ENCODE measurements around the gene PLXNA4. TPM values are rescaled to one million over a fixed set of nuclear protein-coding genes. Genes with fewer than 3 reads are reported as not detected.

The PLXNA4 gene
- total and polyA plus RNA-seq, 2 experiments from 2014 or later = 0.08 to 0.80 TPM

- H3K4me1 ChIP-seq (ENCODE audit: insufficient read depth) = no peaks in the 10 kb centered on the region
- H3K4me2 ChIP-seq = no peak overlapping the region
- no peak overlapping the region for H3K4me3 ChIP-seq
- no peaks in the 10 kb centered on the region for H3K36me3 ChIP-seq (ENCODE audit: insufficient read depth)
- H3K4me1 Mint-ChIP-seq = peaks cover 14% of the 10 kb centered on the region; the same call in 2 of the 3 replicates
- H2AFZ ChIP-seq = peak overlapping the region; percentile 47; the same call in 1 of the 2 replicates
- H3K27me3 Mint-ChIP-seq (ENCODE audit: insufficient read depth, low read depth, poor library complexity) = peaks cover 6% of the 10 kb centered on the region
- no peak overlapping the region for H3K27ac ChIP-seq (ENCODE audit: low read depth)
- H3K27me3 ChIP-seq (ENCODE audit: insufficient read depth) = no peaks in the 10 kb centered on the region
- H3F3A ChIP-seq (replicated peaks; ENCODE audit: low read depth) = no peaks in the 10 kb centered on the region
- H3K79me2 ChIP-seq (replicated peaks; ENCODE audit: insufficient read depth) = no peaks in the 10 kb centered on the region
- H3K4me3 Mint-ChIP-seq = no peak overlapping the region
- ATAC-seq (peak; percentile 72), DNase-seq (ENCODE audit: low spot score) (peak; percentile 17)
- H3K9me2 ChIP-seq (ENCODE audit: insufficient read depth) = no peaks in the 10 kb centered on the region
- TF ChIP-seq ZNF331 (CRISPR knock-in tag; IDR thresholded peaks at IDR 0.05; ENCODE audit: low read depth) (no peak), JUNB (IDR thresholded peaks at IDR 0.05; ENCODE audit: unreplicated experiment) (no peak), CTCF (conservative IDR thresholded peaks at IDR 0.05; ENCODE audit: low read depth in 2 of 2) (no peak), ZNF462 (CRISPR knock-in tag; IDR thresholded peaks at IDR 0.05) (no peak), POLR2AphosphoS5 (IDR thresholded peaks at IDR 0.05; ENCODE audit: low read depth) (no peak), STAT1 (IDR thresholded peaks at IDR 0.05; ENCODE audit: unreplicated experiment) (no peak), ZNF114 (CRISPR knock-in tag; IDR thresholded peaks at IDR 0.05) (no peak), EZH2phosphoT487 (IDR thresholded peaks at IDR 0.05; ENCODE audit: unreplicated experiment) (no peak), CREB1 (CRISPR knock-in tag; IDR thresholded peaks at IDR 0.05; ENCODE audit: low read depth) (no peak), ETS1 (IDR thresholded peaks at IDR 0.05) (no peak), REST (IDR thresholded peaks at IDR 0.05; ENCODE audit: unreplicated experiment) (no peak), EZH2 (IDR thresholded peaks at IDR 0.05; ENCODE audit: low read depth, unreplicated experiment) (no peak)
- no peaks in the 10 kb centered on the region for H3K36me3 Mint-ChIP-seq (ENCODE audit: low read depth)
- H3K9me3 Mint-ChIP-seq = no peaks in the 10 kb centered on the region
- no peaks in the 10 kb centered on the region for H4K20me1 ChIP-seq (replicated peaks; ENCODE audit: insufficient read depth)
- H3K27ac Mint-ChIP-seq = no peak overlapping the region
Measured at GRCh38 chr7:132486274-132486610, 90.0 kb downstream of the PLXNA4 start.

Measured in GM23338 (cell line).